NOMO-1 treated with DMSO at 0.1 percent for 48 hours (cell line): ENCODE data around the gene KIF18B.
A peak's percentile ranks its signal among the peaks of the same experiment; 100 is the strongest.

Experiments
- DNase-seq: peaks from one replicate; lab custom pipeline; 2025; ENCODE audit not compliant: unreplicated experiment; lab: John Stamatoyannopoulos, UW

The KIF18B gene

DNA sequence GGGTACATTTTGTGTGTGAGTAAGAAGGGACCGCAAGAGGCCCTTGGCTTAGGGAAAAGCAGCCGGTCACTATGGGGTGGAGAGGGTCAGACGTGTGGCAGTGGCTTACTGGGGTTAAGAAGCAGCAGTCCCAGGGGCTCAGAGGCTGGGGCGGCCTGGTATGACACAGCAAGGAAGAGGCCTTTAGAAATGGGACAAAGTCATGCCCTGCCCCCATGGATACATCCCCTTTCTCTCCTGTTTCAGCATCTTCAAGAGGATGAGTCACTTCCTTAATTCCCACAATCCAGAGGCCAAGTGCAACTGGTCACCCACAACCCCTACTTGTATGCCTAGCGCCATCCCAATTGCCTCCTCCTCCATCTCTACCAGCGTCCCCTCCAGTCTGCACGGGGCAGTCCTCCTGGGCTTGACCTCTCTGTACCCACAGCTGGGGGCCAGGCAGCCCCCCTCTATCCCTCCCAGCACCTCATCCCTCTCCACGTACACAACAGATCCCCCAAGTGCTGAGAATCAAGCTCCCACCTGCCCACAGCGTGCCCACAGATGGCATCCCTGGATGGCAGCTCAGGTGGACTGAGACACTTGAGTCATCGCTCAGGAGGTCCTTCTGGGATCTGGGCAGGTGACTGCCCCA is 41.4 kb downstream of the KIF18B start:
- DNase-seq, result no peak

GRCh38 chr17:44905006-44906000 is 42.3 kb downstream of the KIF18B start:
- no peak for DNase-seq

DNA sequence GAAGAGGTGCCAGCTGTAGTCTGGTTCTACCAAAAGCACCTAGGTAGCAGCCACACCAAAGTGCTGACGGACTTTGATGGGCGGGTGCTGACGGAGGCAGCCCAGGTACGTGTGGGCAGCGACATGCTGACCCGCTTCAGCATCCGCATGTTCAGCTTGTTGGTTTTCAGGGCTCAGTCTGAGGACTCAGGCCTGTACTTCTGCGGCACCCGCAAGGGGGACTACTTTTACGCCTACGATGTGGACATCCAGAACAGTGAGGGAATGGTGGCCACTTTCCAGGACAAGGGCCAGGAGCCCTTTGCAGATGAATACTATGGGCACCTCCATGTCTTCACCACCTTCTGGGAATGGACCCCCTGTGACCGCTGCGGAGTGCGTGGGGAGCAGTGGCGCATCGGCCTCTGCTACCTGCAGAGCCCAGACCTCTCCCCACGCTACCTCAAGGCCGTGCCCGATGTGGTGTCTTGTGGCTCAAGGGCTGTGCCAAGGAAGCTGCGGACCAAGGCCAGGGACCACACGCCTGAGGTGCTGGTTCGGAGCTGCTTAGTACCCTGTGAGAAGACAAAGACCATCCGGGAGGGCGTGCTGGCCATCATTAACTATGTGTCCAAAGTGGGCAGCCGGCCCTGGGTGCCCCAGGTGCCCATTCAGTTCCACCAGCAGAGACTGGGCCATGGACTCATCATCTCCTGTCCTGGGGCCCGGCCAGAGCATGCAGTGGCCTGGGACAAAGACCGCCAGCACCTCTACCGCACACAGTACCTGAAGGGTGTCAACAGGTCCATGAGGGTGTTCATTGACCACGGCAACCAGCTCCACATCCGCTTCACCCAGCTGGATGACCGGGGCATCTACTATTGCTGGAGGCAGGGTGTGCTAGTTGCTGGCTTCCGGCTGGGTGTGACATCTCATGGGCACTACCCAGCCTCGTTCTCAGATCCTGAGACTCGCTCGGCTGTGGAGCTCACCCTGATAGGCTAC is 43.3 kb downstream of the KIF18B start:
- no peak for DNase-seq

DNA sequence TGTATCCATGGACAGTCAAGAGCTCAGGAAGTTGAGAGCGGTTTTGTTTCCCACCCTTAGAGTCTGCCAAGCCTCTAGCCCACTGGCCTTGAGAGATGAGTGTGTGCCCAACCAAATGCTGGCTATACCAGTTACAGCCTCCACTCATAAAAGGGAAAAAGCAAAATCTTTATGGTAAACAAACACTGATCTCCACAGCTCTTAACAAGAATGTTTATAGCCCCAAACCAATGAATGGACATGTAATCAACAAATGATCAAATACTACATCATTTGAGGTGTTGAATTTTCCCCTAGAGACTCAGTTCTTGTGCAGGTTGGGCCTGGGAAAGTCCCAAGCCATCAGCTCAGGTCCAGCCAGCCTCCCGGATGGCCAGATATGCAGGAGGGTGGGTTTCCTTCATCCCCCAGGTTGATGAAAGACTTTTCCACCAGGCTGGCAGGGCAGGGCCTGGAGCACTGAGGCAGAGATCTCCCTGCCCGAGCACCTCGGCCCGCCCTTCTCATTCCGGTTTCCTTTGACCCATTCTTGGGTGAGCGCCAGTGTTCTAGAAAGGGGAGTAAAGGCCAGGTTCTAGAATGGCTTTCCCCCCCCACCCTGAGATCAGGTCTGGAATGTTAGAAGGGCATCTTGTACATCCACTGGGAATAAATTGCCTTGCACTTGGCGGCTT is 44.4 kb downstream of the KIF18B start:
- no peak for DNase-seq

DNA sequence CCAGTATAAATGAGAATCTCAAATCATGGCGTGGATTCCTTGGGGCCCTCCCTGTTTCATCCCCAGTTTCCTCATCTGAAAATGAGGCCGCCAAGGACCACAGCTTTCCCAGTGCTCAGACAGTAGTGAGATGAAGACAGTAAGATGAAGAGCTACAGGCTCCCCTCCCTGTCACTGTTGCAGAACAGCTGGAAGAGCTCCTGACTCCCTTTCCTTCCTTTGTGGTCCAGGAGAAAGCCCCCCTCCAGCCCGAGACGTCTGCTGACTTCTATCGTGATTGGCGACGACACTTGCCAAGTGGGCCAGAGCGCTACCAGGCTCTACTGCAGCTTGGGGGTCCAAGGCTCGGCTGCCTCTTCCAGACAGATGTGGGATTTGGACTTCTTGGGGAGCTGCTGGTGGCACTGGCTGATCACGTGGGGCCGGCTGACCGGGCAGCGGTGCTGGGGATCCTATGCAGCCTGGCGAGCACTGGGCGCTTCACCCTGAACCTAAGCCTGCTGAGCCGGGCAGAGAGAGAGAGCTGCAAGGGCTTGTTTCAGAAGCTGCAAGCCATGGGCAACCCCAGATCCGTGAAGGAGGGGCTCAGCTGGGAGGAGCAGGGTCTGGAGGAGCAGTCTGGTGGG is 45.3 kb downstream of the KIF18B start:
- no peak for DNase-seq

GRCh38 chr17:44901411-44901921 is 46.1 kb downstream of the KIF18B start:
- DNase-seq, result peak; percentile 18

DNA sequence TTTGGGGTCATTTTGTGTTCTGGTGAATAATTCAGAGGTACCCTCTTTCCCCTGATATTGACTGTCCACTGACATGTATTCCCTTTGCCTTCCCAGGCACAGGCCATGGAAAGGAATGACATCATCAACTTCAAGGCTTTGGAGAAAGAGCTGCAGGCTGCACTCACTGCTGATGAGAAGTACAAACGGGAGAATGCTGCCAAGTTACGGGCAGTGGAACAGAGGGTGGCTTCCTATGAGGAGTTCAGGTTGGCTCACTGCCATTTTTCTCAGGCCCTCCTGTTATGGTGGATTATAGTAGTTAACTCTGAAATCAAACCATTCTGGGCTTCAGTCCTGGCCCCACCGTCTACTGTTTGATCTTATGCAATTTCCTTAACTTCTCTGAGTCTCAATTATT is 46.7 kb downstream of the KIF18B start:
- no peak for DNase-seq

GRCh38 chr17:44899074-44899782 is 48.3 kb downstream of the KIF18B start, which contains the start of gene EFTUD2:
TSS of gene EFTUD2 (minus strand) at chr17:44899445. CDS start at chr17:44894521, 4,924 bp downstream.
- DNase-seq, result peak; percentile 87

GRCh38 chr17:44898768-44899073 is 48.9 kb downstream of the KIF18B start:
- peak; percentile 85 for DNase-seq

- no peak for DNase-seq
These were observed 52.9 kb downstream of the KIF18B start for GRCh38 chr17:44894642-44895041.

DNA sequence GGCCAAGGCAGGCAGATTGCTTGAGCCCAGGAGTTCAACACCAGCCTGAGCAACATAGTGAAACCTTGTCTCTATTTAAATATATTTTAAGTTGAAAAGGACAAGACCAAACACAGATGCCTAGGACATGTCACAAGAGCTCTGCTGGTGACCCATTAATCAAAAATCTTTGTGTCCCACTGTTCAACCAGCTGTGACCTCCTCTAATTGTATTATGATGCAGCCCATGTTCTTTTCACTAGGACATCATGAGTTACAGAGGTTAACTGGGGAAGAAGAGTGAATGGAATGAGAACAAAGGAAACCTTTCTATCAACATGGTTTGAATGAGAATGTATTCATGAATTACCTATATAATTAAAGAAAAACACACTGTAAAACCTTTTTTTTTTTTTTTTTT is 55.3 kb downstream of the KIF18B start:
- no peak for DNase-seq

DNA sequence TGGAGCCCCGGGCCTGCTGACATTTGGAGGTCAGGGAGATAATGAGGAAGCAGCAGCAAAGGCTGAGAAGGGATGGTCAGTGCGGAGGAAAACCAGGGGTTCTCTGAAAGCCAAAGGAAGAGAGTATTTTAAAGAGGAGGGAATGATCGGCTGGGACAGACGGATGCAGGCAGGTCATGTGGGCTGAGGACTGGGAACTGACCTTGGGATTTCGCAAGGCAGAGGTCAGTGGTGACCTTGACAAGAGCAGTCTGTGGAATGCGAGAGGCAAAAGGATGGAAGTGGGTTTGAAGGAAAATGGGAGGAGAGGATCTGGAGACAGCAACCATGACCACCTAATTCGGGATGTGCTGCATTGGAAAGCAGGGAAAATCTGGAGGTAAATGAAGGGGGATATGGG is 58.6 kb downstream of the KIF18B start:
- DNase-seq, result no peak

DNA sequence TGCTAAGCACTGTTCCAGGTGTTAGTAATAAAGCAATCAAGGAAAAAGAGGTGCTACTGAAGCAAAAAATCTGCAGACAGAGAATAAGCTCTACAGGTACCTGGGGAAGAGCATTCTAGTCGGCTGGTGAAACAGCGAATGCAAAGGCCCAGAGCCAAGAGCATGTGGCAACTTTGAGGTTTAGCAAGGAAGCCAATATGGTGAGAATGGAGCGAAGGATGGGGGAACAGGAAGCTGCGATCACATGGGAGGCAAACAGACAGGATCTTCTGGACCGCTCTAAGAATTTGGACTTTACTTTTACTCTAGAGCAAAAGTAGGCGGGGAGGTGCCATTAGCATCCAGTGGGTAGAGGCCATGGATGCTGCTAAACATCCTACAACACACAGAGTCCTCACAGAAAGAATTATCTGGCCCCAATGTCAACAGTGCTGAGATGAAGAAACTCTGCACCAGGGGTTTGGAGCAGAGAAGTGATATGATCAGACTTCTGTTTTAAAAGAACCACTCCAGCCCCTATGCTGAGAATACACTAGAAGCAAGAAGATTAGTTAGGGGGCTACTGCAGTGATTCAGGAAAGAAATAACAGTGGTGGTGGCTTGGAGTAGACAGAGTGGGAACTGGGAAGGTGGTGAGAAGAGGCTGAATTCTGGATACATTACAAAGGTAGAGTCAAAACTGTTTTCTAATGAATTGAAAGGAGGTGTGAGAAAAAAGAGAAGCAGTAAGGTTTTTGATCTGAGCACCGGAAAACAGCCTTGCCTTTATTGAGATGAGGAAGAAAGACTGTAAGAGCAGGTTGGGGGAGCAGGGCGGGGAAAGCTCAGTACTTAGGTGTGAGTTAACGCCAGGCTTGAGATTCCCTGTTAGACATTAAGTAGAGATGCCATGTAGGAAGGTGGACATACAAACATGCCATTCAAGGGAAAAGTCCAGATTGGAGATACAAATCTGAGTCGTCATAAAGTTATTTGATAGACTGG is 59.3 kb downstream of the KIF18B start:
- DNase-seq, result peak; percentile 44

GRCh38 chr17:44887016-44887415 is 60.6 kb downstream of the KIF18B start:
- no peak for DNase-seq

GRCh38 chr17:44884941-44885340 is 62.6 kb downstream of the KIF18B start:
- no peak for DNase-seq

GRCh38 chr17:44881145-44881544 is 66.4 kb downstream of the KIF18B start:
- no peak for DNase-seq

- DNase-seq, result no peak
These were observed 67.5 kb downstream of the KIF18B start for GRCh38 chr17:44880062-44880461.

- DNase-seq, result no peak
These were observed 68.2 kb downstream of the KIF18B start for GRCh38 chr17:44879376-44879775.
